Measurements from ENCODE around the gene C1orf141.

DNA sequence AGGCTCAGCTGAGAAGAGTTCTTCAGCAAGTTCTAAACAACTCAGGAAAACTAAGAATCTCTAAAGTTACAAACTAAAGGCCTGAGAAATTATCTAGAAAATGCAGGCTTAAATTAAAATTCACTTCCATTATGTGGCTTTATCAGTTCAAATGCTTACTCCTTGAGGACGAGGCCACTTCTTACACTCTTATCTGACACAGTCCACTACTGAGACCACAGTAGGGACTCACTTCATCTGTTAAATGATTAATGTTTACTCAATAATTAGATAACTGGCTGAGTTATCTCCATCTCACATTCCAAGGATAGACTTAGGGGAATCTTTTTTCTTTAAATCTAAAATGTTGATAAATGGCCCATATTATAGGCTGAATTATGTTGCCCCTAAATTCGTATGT lies 1.6 kb downstream of the C1orf141 start:
- TF ChIP-seq, protein P1, sequence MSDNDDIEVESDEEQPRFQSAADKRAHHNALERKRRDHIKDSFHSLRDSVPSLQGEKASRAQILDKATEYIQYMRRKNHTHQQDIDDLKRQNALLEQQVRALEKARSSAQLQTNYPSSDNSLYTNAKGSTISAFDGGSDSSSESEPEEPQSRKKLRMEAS (CRISPR knock-in tag; IDR thresholded peaks at IDR 0.05), result no peak
- TF ChIP-seq SP1 (CRISPR knock-in tag; conservative IDR thresholded peaks at IDR 0.05) (no peak), NR3C1 (CRISPR knock-in tag; conservative IDR thresholded peaks at IDR 0.05; ENCODE audit: low read depth) (no peak)
- TF ChIP-seq, protein P2, sequence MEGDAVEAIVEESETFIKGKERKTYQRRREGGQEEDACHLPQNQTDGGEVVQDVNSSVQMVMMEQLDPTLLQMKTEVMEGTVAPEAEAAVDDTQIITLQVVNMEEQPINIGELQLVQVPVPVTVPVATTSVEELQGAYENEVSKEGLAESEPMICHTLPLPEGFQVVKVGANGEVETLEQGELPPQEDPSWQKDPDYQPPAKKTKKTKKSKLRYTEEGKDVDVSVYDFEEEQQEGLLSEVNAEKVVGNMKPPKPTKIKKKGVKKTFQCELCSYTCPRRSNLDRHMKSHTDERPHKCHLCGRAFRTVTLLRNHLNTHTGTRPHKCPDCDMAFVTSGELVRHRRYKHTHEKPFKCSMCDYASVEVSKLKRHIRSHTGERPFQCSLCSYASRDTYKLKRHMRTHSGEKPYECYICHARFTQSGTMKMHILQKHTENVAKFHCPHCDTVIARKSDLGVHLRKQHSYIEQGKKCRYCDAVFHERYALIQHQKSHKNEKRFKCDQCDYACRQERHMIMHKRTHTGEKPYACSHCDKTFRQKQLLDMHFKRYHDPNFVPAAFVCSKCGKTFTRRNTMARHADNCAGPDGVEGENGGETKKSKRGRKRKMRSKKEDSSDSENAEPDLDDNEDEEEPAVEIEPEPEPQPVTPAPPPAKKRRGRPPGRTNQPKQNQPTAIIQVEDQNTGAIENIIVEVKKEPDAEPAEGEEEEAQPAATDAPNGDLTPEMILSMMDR (IDR thresholded peaks at IDR 0.05), result no peak
